ENCODE results near the gene LIMS1.
"Not testable (repeated sequence)": the region's sequence is repeated elsewhere in the genome, so short reads cannot be mapped to it uniquely, and the experiment has no call there.

DNA sequence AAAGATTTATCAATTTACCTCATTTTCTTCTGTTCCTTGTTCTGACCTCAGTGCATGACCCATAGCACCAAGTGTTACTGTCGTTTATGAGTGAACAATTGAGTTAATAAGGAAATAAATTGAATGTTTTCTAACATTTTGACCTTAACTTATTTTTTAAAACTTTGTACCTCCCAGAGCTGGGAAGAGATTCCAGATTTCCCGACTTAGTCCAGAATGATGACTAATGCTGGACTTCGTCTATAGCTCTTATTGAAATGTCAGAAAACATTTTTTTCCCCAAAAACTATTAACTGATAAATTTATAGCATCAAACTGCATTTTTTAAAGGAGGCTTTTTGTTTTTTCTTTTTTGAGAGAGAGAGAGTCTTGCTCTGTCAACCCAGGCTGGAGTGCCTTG, 21.8 kb upstream of the LIMS1 start:
- TF ChIP-seq, protein P1, sequence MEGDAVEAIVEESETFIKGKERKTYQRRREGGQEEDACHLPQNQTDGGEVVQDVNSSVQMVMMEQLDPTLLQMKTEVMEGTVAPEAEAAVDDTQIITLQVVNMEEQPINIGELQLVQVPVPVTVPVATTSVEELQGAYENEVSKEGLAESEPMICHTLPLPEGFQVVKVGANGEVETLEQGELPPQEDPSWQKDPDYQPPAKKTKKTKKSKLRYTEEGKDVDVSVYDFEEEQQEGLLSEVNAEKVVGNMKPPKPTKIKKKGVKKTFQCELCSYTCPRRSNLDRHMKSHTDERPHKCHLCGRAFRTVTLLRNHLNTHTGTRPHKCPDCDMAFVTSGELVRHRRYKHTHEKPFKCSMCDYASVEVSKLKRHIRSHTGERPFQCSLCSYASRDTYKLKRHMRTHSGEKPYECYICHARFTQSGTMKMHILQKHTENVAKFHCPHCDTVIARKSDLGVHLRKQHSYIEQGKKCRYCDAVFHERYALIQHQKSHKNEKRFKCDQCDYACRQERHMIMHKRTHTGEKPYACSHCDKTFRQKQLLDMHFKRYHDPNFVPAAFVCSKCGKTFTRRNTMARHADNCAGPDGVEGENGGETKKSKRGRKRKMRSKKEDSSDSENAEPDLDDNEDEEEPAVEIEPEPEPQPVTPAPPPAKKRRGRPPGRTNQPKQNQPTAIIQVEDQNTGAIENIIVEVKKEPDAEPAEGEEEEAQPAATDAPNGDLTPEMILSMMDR (IDR thresholded peaks at IDR 0.05 in 8 of 11, conservative IDR thresholded peaks at IDR 0.05 in 3 of 11): not testable (repeated sequence)
- not testable (repeated sequence) for TF ChIP-seq POLR2A (IDR thresholded peaks at IDR 0.05)
